Thoracic aorta (tissue), 2 donors: ENCODE measurements around the gene HTT-AS. TPM values are rescaled to one million over a fixed set of nuclear protein-coding genes. Genes with fewer than 3 reads are reported as not detected.
"Not testable (repeated sequence)": the region's sequence is repeated elsewhere in the genome, so short reads cannot be mapped to it uniquely, and the experiment has no call there.

Experiments
- ATAC-seq: fragments of 150-250 bp; one replicate; pipeline ENCODE4 v1.8.0; 2017; ENCODE audit warnings: low read depth; ENCODE audit not compliant: insufficient number of reproducible peaks, low FRiP score
- DNase-seq: peaks from one replicate; pipeline ENCODE4 v3.0.0-alpha.2; 2020; ENCODE audit warnings: low spot score
- H3K27ac ChIP-seq, 2 donors: fragments of 200-600 bp; sonication (generic); 1 replicate in 1 of 2; 2 replicates in 1 of 2; pipeline ENCODE4 v1.5.1; 2016; ENCODE audit warnings: mild to moderate bottlenecking in 2 of 2, moderate library complexity in 2 of 2
- H3K27me3 ChIP-seq: fragments of 200-600 bp; sonication (generic); replicated peaks from 2 replicates; pipeline ENCODE4 v1.6.0; 2016; ENCODE audit warnings: mild to moderate bottlenecking; ENCODE audit not compliant: insufficient read depth
- H3K36me3 ChIP-seq: fragments of 200-600 bp; sonication (generic); one replicate; pipeline ENCODE4 v1.5.1; 2016
- H3K4me1 ChIP-seq, 2 donors: fragments of 200-600 bp; sonication (generic); 1 replicate in 1 of 2; 2 replicates in 1 of 2; pipeline versions ENCODE4 v1.5.1 to v1.6.0; 2016; ENCODE audit warnings: low read depth in 2 of 2, mild to moderate bottlenecking in 1 of 2; ENCODE audit not compliant: control insufficient read depth in 1 of 2
- H3K4me3 ChIP-seq: fragments of 200-600 bp; sonication (generic); 2 replicates; pipeline ENCODE4 v1.5.1; 2016; ENCODE audit warnings: mild to moderate bottlenecking
- H3K9me3 ChIP-seq: fragments of 200-600 bp; sonication (generic); 2 replicates; pipeline ENCODE4 v1.5.1; 2016
- CTCF ChIP-seq: fragments of 200-600 bp; sonication (generic); IDR thresholded peaks from one replicate; pipeline ENCODE4 v1.5.1; 2019; ENCODE audit warnings: antibody characterized with exemption
- total RNA-seq, 2 donors: library from RNA; depleted of rRNA; stranded (reverse); fragments of >200 nt; gene quantifications; one replicate each; pipeline versions ENCODE4 v1.1.0 to v1.2.3, GENCODE V29; 2016

HTT-AS gene
- total RNA-seq, 2 donors from 2014 or later = not detected

GRCh38 chr4:3065551-3065950, 8.8 kb downstream of the HTT-AS start:
- H3K27ac ChIP-seq = no peak overlapping the region
- DNase-seq = no peak
- H3K36me3 ChIP-seq = no peaks in the 10 kb centered on the region
- no peak for TF ChIP-seq CTCF
- no peaks in the 10 kb centered on the region for H3K27me3 ChIP-seq
- ATAC-seq = no peak
- H3K4me3 ChIP-seq = no peak overlapping the region
- no peaks in the 10 kb centered on the region for H3K4me1 ChIP-seq
- H3K9me3 ChIP-seq = no peaks in the 10 kb centered on the region

GRCh38 chr4:3062471-3062870, 11.9 kb downstream of the HTT-AS start:
- Histone ChIP-seq H3K4me3 (no peak overlapping the region), H3K36me3 (no peaks in the 10 kb centered on the region), H3K27me3 (no peaks in the 10 kb centered on the region), H3K27ac (no peak overlapping the region), H3K4me1 (no peaks in the 10 kb centered on the region), H3K9me3 (no peaks in the 10 kb centered on the region)
- TF ChIP-seq CTCF = no peak
- DNase-seq = no peak
- no peak for ATAC-seq

- Histone ChIP-seq H3K36me3 (no peaks in the 10 kb centered on the region), H3K27ac (no peak overlapping the region), H3K9me3 (no peaks in the 10 kb centered on the region), H3K4me3 (no peak overlapping the region), H3K4me1 (no peaks in the 10 kb centered on the region), H3K27me3 (no peaks in the 10 kb centered on the region)
- TF ChIP-seq CTCF = no peak
- ATAC-seq (no peak), DNase-seq (no peak)
Measured at GRCh38 chr4:3060946-3061345, 13.4 kb downstream of the HTT-AS start.

- ATAC-seq (no peak), DNase-seq (no peak)
- Histone ChIP-seq H3K36me3 (no peaks in the 10 kb centered on the region), H3K4me1 (no peaks in the 10 kb centered on the region), H3K4me3 (no peak overlapping the region), H3K27me3 (no peaks in the 10 kb centered on the region), H3K27ac (no peak overlapping the region), H3K9me3 (no peaks in the 10 kb centered on the region)
- no peak for TF ChIP-seq CTCF
Measured at GRCh38 chr4:3059943-3060342, 14.4 kb downstream of the HTT-AS start.

- no peak for TF ChIP-seq CTCF
- ATAC-seq = no peak
- DNase-seq = no peak
- no peaks in the 10 kb centered on the region for H3K9me3 ChIP-seq
- H3K4me1 ChIP-seq = no peaks in the 10 kb centered on the region
- no peaks in the 10 kb centered on the region for H3K36me3 ChIP-seq
- no peak overlapping the region for H3K4me3 ChIP-seq
- H3K27ac ChIP-seq = no peak overlapping the region
- no peaks in the 10 kb centered on the region for H3K27me3 ChIP-seq
Measured at GRCh38 chr4:3054169-3054759, 20.1 kb downstream of the HTT-AS start.

GRCh38 chr4:3051141-3051897, 23.0 kb downstream of the HTT-AS start:
- H3K36me3 ChIP-seq, H3K4me3 ChIP-seq, H3K27ac ChIP-seq, H3K27me3 ChIP-seq, H3K4me1 ChIP-seq, DNase-seq, ATAC-seq, H3K9me3 ChIP-seq: not testable (repeated sequence)
